ENCODE data around the gene PHKA1.

- no peak for TF ChIP-seq CTCF (IDR thresholded peaks at IDR 0.05; ENCODE audit: low read depth, low read length, poor library complexity, severe bottlenecking)
- no peak for TF ChIP-seq EZH2phosphoT487 (IDR thresholded peaks at IDR 0.05; ENCODE audit: borderline replicate concordance, low read length)
Measured at GRCh38 chrX:72714478-72714916, 391 bp upstream of the PHKA1 start.
